BE2C (cell line): ENCODE measurements around the gene RIN3.

Experiments
- DNase-seq: peaks from one replicate; pipeline ENCODE4 v3.0.0-alpha.2; 2020
- H3K27me3 ChIP-seq: fragments of 250-450 bp; sonication (Bioruptor Pico); 2 replicates; pipeline ENCODE4 v1.5.1; 2020; ENCODE audit warnings: mild to moderate bottlenecking
- H3K36me3 ChIP-seq: fragments of 250-450 bp; sonication (Bioruptor Pico); 2 replicates; pipeline ENCODE4 v1.5.1; 2020; ENCODE audit warnings: mild to moderate bottlenecking
- H3K4me1 ChIP-seq: fragments of 250-450 bp; sonication (Bioruptor Pico); 2 replicates; pipeline ENCODE4 v1.5.1; 2020
- H3K4me3 ChIP-seq: 2 replicates; pipeline ENCODE4 v1.5.1; 2011; ENCODE audit warnings: low read depth, low read length
- H3K9me3 ChIP-seq: fragments of 250-450 bp; sonication (Bioruptor Pico); 2 replicates; pipeline ENCODE4 v1.5.1; 2020
- TF ChIP-seq, protein P1 (sequence below): IDR thresholded peaks from 2 replicates; pipeline ENCODE4 v1.5.1; 2012; ENCODE audit warnings: mild to moderate bottlenecking, low read depth, low read length

The RIN3 gene

DNA sequence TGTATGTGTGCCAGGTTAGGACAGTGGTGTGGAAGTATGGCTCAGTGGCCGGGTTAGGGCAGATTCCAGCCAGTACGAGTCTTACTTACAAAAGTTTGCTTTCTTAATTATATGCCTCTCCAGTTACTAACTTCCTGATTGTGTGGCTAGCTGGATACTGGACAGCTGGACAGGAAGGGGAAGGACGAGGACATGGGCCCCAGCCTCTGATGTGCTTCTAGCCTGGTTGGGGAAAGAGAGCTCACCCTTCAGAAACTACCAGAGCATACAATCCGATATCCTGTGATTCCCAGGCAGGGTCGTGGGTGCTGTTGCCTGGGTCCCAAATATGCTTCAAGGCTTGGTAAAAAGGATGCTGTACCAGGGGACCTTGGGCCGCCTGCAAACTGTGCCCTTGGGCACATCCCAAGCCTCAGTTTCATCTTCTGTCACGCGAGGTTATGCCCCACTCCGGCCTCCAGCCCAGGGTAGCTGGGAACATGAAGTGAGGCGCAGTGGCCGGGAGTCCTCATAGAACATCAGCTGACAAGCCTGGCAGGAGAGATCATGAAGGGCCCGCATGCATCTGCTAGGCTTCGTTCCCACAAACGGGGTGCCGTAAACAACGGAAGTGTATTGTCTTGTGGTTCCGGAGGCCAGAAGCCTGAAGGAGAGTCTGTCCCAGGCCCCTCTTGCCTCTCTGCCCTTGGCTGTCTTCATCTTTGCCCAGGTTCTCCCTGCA lies 23.2 kb upstream of the RIN3 start:
- TF ChIP-seq, protein P1, sequence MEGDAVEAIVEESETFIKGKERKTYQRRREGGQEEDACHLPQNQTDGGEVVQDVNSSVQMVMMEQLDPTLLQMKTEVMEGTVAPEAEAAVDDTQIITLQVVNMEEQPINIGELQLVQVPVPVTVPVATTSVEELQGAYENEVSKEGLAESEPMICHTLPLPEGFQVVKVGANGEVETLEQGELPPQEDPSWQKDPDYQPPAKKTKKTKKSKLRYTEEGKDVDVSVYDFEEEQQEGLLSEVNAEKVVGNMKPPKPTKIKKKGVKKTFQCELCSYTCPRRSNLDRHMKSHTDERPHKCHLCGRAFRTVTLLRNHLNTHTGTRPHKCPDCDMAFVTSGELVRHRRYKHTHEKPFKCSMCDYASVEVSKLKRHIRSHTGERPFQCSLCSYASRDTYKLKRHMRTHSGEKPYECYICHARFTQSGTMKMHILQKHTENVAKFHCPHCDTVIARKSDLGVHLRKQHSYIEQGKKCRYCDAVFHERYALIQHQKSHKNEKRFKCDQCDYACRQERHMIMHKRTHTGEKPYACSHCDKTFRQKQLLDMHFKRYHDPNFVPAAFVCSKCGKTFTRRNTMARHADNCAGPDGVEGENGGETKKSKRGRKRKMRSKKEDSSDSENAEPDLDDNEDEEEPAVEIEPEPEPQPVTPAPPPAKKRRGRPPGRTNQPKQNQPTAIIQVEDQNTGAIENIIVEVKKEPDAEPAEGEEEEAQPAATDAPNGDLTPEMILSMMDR, result no peak
- Histone ChIP-seq H3K4me3 (no peak overlapping the region), H3K4me1 (no peaks in the 10 kb centered on the region), H3K27me3 (no peaks in the 10 kb centered on the region; the same call in none of the 2 replicates), H3K36me3 (no peaks in the 10 kb centered on the region), H3K9me3 (no peaks in the 10 kb centered on the region)
- DNase-seq, result no peak

DNA sequence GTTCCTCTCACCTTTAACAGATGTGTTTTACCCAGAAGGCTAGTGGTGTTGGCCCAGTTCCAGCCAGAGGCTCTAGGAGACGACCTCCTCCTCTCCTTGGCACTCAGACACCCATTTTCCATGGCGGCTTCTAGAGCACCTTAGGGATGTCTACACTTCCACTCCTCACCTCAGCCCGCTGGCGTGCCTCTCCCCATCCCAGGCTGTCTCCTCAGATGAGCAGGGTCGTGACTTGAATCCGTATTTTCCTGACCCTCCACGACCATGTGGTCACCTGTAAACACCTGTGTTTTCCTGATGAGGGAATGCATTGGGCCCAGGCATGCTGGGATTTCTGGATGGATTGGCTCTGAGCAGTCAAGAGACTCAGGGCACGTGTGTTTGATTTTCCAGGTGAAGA lies 21.8 kb upstream of the RIN3 start:
- TF ChIP-seq, protein P1, result no peak
- DNase-seq, result no peak
- H3K4me1 ChIP-seq, result no peaks in the 10 kb centered on the region
- H3K27me3 ChIP-seq, result no peaks in the 10 kb centered on the region; the same call in none of the 2 replicates
- H3K36me3 ChIP-seq, result no peaks in the 10 kb centered on the region
- no peak overlapping the region for H3K4me3 ChIP-seq
- no peaks in the 10 kb centered on the region for H3K9me3 ChIP-seq

DNA sequence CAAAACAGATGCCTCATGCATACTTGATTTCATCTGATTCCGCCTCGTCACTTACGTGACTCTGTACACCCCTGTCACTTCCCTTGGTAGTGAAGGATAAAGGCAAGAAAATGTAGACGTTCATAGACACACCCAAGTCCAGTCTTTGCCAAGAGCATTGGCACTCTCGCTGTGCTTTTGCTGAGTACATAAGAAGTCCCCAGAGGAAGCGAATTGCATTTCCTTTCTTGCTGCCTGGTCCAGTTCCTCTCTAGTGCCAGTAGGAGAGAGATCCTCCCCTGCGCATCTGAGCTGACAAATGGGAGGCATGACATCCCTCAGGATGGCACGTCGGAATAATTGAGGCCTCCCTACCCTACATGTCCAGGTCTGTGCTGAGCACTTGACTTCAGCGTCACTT lies 21.3 kb upstream of the RIN3 start:
- H3K4me3 ChIP-seq, result no peak overlapping the region
- TF ChIP-seq, protein P1, result no peak

DNA sequence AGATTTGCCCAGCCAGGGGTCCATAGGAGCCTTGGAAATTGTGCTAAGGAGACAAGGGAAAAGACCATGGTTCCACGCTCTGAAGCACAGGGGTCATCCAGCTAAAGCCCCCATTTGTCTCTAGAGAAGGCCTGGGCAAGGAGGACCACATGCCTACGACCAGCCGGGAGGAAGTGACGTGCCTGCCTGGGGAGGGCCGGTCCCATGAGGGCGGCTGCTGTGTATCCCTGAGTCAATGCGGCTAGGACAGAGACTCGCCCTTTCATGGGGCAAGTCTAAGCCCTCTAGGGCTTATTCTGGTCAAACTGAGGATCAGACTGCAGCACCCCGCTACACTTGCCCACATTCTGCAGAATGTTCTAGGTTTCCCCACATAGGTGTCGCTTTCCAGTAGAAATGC lies 20.6 kb upstream of the RIN3 start:
- Histone ChIP-seq H3K4me1 (no peaks in the 10 kb centered on the region), H3K36me3 (no peaks in the 10 kb centered on the region), H3K4me3 (no peak overlapping the region), H3K27me3 (no peaks in the 10 kb centered on the region; the same call in none of the 2 replicates), H3K9me3 (no peaks in the 10 kb centered on the region)
- DNase-seq, result no peak
- TF ChIP-seq, protein P1, result no peak

More for the DNA sequence above, 21.3 kb upstream of the RIN3 start:
- Histone ChIP-seq H3K27me3 (no peaks in the 10 kb centered on the region; the same call in none of the 2 replicates), H3K36me3 (no peaks in the 10 kb centered on the region), H3K4me1 (no peaks in the 10 kb centered on the region), H3K9me3 (no peaks in the 10 kb centered on the region)
- DNase-seq, result no peak

DNA sequence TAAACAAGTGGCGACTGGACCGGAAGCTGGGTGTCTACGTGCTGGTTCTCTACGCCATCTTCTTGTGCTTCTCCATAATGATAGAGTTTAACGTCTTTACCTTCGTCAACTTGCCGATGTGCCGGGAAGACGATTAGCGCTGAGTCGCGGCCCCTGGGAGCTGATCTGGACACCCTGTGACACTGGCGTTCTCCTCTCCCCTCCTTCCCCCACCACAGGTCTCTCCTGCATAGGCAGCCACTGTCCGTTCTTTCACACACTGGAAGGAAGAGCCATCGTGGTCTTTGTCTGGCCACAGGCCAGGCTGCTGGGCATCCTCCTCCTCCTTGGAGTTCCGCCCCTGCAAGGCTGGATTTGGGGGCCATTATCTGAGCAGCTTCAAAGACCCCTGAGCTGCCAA lies 20.1 kb upstream of the RIN3 start:
- DNase-seq, result no peak
- H3K27me3 ChIP-seq, result no peaks in the 10 kb centered on the region; the same call in none of the 2 replicates
- TF ChIP-seq, protein P1, result no peak

DNA sequence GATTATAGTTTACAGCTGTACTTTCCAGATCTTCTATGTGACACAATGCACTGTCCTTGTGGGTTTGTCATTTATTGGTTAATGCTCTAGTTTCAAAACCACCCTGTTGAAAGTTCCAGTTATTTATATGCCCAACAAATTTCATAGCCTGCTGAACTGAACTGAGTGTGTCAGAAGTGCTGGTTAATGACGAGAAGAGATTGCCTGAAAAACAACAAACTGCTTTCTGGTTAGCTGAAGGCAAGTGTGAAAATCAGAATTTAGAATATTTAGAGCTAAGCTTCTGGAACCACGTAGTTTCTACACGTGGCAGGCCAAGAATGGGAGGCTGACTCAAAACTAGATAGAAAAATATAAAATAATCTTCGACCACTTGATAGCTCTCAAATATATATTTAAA lies 19.1 kb upstream of the RIN3 start:
- DNase-seq, result no peak
- TF ChIP-seq, protein P1, result no peak
- no peaks in the 10 kb centered on the region for H3K4me1 ChIP-seq
- no peaks in the 10 kb centered on the region for H3K9me3 ChIP-seq
- no peak overlapping the region for H3K4me3 ChIP-seq
- no peaks in the 10 kb centered on the region for H3K36me3 ChIP-seq
- no peaks in the 10 kb centered on the region; the same call in none of the 2 replicates for H3K27me3 ChIP-seq

More for the DNA sequence above, 20.1 kb upstream of the RIN3 start:
- no peaks in the 10 kb centered on the region for H3K9me3 ChIP-seq
- no peak overlapping the region for H3K4me3 ChIP-seq
- H3K36me3 ChIP-seq, result no peaks in the 10 kb centered on the region
- no peaks in the 10 kb centered on the region for H3K4me1 ChIP-seq
